HG03280 (cell line): ENCODE results near the gene SELENOV.

Experiments
- ATAC-seq: cut with Tn5 transposase; IDR thresholded peaks from one replicate; pipeline ENCODE4 v1.9.1; 2021; ENCODE audit warnings: mild to moderate bottlenecking, moderate library complexity; ENCODE audit not compliant: unreplicated experiment

The SELENOV gene

GRCh38 chr19:39492225-39492624 lies 22.7 kb upstream of the SELENOV start:
- no peak for ATAC-seq

- no peak for ATAC-seq
Measured at GRCh38 chr19:39492788-39493187, 22.2 kb upstream of the SELENOV start.

- no peak for ATAC-seq
Measured at GRCh38 chr19:39494661-39495060, 20.3 kb upstream of the SELENOV start.

- ATAC-seq: no peak
Measured at GRCh38 chr19:39496063-39496462, 18.9 kb upstream of the SELENOV start.

GRCh38 chr19:39497701-39497995 lies 17.3 kb upstream of the SELENOV start:
- ATAC-seq: no peak

GRCh38 chr19:39497996-39498797 lies 16.7 kb upstream of the SELENOV start:
- no peak for ATAC-seq

- no peak for ATAC-seq
Measured at GRCh38 chr19:39498798-39499642, 15.9 kb upstream of the SELENOV start, which contains the start of gene DLL3. Gene DLL3, plus strand, starts transcription at chr19:39498947. Its CDS starts 28 bp downstream, at chr19:39498975.

- no peak for ATAC-seq
Measured at GRCh38 chr19:39499932-39500331, 15.0 kb upstream of the SELENOV start.

- no peak for ATAC-seq
Measured at GRCh38 chr19:39500543-39500942, 14.4 kb upstream of the SELENOV start.

- no peak for ATAC-seq
Measured at GRCh38 chr19:39501340-39501739, 13.6 kb upstream of the SELENOV start.

- no peak for ATAC-seq
Measured at GRCh38 chr19:39502640-39503417, 12.1 kb upstream of the SELENOV start.

- ATAC-seq: no peak
Measured at GRCh38 chr19:39506598-39506943, 8.4 kb upstream of the SELENOV start.

- ATAC-seq: peak; percentile 53
Measured at GRCh38 chr19:39506944-39507714, 7.8 kb upstream of the SELENOV start.

GRCh38 chr19:39507715-39508364 lies 7.1 kb upstream of the SELENOV start:
- ATAC-seq: no peak

- ATAC-seq: no peak
Measured at GRCh38 chr19:39508629-39509028, 6.3 kb upstream of the SELENOV start.

GRCh38 chr19:39509233-39509632 lies 5.7 kb upstream of the SELENOV start:
- ATAC-seq: no peak

GRCh38 chr19:39512988-39513387 lies 2.0 kb upstream of the SELENOV start:
- no peak for ATAC-seq

GRCh38 chr19:39515551-39516191 lies 732 bp downstream of the SELENOV start:
- no peak for ATAC-seq

GRCh38 chr19:39516270-39516669 lies 1.3 kb downstream of the SELENOV start:
- no peak for ATAC-seq

- ATAC-seq: no peak
Measured at GRCh38 chr19:39517432-39517831, 2.5 kb downstream of the SELENOV start.
